ENCODE data around the gene MIEF2. TPM values are rescaled to one million over a fixed set of nuclear protein-coding genes. Genes with fewer than 3 reads are reported as not detected.

MIEF2 gene
- total and polyA plus RNA-seq, 11 donors: 18.8 to 46.9 (median 26.7) TPM

DNA sequence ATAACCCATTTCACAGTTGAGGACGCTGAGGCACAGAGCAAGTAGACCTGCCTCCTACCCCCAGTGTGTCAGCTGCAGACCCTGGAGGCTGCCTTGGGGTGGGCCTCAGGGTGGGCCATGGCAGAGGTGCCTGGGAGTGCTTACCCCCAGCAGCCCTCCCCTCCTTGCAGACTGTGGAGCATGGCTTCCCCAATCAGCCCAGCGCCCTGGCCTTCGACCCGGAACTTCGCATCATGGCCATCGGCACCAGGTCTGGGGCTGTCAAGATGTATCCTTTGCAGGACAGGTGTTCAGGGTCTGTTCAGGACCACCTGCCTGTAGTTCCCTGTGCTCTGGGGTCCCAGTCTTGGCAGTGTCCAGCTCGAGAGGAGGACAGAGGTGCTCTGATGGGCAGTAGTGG is 30.7 kb upstream of the MIEF2 start:
- ATAC-seq: no peak

DNA sequence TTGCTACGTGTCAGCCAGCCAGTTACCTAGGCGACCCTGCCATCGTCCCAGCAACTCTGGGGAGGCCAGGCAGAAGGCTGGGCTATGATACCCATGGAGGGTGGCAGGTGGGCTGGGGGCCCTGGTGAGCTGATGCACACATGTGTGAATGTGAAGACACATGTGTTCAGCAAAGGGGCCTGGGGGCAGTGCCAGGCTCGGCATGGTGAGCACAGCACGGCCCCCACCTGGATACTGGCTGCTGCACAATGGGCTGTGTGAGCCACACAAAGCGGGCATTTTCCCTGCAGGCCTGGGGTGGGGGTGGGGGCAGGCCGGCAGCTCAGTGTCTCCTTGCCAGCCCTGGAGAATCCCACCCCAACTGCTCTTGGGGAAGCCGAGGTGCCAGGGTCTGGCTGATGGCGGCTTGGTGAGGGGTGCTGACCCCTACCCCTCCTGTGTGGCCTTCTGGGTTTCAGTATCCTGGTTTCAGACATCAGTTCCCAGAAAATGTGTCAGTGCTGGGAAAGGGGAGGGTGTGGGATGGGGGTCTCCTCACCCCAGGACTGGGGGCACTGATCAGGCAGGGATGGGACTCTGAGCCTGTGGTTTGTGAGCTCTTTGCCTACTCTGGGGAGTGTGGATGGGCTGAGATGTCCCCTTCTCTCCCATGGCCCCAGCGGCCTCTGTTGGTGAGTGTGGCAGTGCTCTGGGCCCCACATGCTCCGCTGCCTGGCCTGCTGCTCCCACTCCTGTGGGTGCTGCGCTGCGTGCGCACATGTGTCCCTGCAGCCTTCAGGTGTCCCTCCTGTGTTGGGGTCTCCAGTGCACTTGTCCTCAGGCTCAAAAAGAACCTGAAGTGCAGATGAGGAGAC is 29.9 kb upstream of the MIEF2 start:
- Histone ChIP-seq H3K4me3 (no peak overlapping the region), H3K9me3 (no peaks in the 10 kb centered on the region), H3K27me3 (no peaks in the 10 kb centered on the region), H3K27ac (no peak overlapping the region), H3K36me3 (peaks cover 0 to 36% (median 13%) of the 10 kb centered on the region in 9 donors), H3K4me1 (peaks cover 0 to 14% (median 9%) of the 10 kb centered on the region in 12 donors)
- DNase-seq (no peak), ATAC-seq (no peak)
- TF ChIP-seq POLR2A (IDR thresholded peaks at IDR 0.05): no peak
- TF ChIP-seq, protein P1, sequence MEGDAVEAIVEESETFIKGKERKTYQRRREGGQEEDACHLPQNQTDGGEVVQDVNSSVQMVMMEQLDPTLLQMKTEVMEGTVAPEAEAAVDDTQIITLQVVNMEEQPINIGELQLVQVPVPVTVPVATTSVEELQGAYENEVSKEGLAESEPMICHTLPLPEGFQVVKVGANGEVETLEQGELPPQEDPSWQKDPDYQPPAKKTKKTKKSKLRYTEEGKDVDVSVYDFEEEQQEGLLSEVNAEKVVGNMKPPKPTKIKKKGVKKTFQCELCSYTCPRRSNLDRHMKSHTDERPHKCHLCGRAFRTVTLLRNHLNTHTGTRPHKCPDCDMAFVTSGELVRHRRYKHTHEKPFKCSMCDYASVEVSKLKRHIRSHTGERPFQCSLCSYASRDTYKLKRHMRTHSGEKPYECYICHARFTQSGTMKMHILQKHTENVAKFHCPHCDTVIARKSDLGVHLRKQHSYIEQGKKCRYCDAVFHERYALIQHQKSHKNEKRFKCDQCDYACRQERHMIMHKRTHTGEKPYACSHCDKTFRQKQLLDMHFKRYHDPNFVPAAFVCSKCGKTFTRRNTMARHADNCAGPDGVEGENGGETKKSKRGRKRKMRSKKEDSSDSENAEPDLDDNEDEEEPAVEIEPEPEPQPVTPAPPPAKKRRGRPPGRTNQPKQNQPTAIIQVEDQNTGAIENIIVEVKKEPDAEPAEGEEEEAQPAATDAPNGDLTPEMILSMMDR (IDR thresholded peaks at IDR 0.05): no peak
- intact Hi-C loops (cut with DNase I): no loop called here
- WGBS, 4 donors: 84 to 92% (median 87%) methylated on average over 7 to 14 of the region's 14 CpGs

More for the DNA sequence above, 30.7 kb upstream of the MIEF2 start:
- Histone ChIP-seq H3K27ac (no peak overlapping the region), H3K4me1 (peaks cover 0 to 17% (median 12%) of the 10 kb centered on the region in 12 donors), H3K27me3 (no peaks in the 10 kb centered on the region), H3K36me3 (peaks cover 0 to 28% (median 8%) of the 10 kb centered on the region in 9 donors), H3K4me3 (no peak overlapping the region), H3K9me3 (no peaks in the 10 kb centered on the region)
- TF ChIP-seq, protein P1 (IDR thresholded peaks at IDR 0.05): no peak
- TF ChIP-seq POLR2A (IDR thresholded peaks at IDR 0.05): no peak
- no peak for DNase-seq
- intact Hi-C loops (cut with DNase I): loop anchor here in 2 of 10 donors (10.0 kb wide), 1 partner anchor 85 kb away; the partner anchor contains the start of genes SMCR8 (in 2 of the 2) and TOP3A (in 2 of the 2)
- WGBS, 4 donors: 92 to 100% (median 93%) methylated on average over 1 to 7 of the region's 7 CpGs

DNA sequence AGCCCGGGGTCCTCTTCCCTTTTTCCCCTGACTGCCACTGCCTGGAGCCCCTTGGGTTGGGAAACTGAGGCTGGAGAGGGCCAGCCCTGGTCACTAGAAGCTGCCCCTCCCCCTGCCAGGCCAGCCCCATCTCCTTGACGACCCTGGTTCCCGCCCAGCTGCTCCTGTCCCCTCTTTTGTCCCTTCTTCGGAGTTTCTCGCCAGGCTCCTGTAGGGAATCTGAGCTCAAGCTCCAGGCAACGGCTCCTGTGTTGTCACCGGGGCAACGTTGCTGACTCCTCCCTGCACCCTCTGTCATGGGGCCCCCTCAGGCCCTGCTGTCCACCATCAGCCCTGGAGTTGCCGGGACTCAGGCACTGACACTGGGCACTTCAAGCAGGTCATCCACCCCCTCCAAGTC is 29.3 kb upstream of the MIEF2 start:
- ATAC-seq (no peak), DNase-seq (no peak)
- Histone ChIP-seq H3K27ac (no peak overlapping the region), H3K27me3 (no peaks in the 10 kb centered on the region), H3K36me3 (peaks cover 0 to 42% (median 17%) of the 10 kb centered on the region in 9 donors), H3K4me3 (no peak overlapping the region), H3K4me1 (peaks cover 0 to 10% (median 7%) of the 10 kb centered on the region in 12 donors), H3K9me3 (no peaks in the 10 kb centered on the region)
- no peak for TF ChIP-seq POLR2A (IDR thresholded peaks at IDR 0.05)
- TF ChIP-seq, protein P1 (IDR thresholded peaks at IDR 0.05): no peak
- WGBS, 4 donors: 66 to 77% (median 69%) methylated on average over 9 of the region's 9 CpGs
- intact Hi-C loops (cut with DNase I): no loop called here

DNA sequence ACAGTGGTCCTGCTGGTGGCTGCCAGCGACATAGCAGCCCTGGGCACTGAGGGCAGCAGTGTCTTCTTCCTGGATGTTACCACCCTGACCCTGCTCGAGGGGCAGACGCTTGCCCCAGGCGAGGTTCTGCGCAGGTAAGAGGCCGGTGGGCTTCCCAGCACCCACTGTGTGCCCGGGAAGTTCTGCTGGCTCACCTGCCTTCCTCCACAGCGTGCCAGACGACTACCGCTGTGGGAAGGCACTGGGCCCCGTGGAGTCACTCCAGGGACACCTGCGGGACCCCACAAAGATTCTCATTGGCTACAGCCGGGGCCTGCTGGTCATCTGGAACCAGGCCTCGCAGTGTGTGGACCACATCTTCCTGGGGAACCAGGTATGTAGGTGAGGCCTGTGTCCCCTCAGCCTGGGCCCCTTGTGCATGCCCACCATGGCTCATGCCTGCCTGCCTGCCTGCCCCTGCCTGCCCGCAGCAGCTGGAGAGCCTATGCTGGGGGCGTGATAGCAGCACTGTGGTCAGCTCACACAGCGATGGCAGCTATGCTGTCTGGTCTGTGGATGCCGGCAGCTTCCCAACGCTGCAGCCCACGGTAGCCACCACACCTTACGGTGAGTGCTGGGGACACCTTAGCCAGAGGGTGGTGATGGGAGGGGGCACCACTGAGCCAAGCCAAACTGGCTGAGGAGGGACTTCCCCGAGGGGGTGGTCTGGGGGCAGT is 26.5 kb upstream of the MIEF2 start:
- WGBS, 4 donors: 96 to 100% (median 97%) methylated on average over 2 to 22 of the region's 22 CpGs
- Histone ChIP-seq H3K4me3 (no peak overlapping the region), H3K36me3 (peaks cover 0 to 61% (median 31%) of the 10 kb centered on the region in 9 donors), H3K27ac (no peak overlapping the region), H3K27me3 (no peaks in the 10 kb centered on the region), H3K9me3 (no peaks in the 10 kb centered on the region), H3K4me1 (no peaks in the 10 kb centered on the region)
- intact Hi-C loops (cut with DNase I): no loop called here
- DNase-seq: peak in 1 of 5 donors; percentile 61
- no peak for TF ChIP-seq POLR2A (IDR thresholded peaks at IDR 0.05)
- TF ChIP-seq, protein P1 (IDR thresholded peaks at IDR 0.05): no peak
- ATAC-seq: no peak
